ENCODE results near the gene GIT1.

GIT1 gene

DNA sequence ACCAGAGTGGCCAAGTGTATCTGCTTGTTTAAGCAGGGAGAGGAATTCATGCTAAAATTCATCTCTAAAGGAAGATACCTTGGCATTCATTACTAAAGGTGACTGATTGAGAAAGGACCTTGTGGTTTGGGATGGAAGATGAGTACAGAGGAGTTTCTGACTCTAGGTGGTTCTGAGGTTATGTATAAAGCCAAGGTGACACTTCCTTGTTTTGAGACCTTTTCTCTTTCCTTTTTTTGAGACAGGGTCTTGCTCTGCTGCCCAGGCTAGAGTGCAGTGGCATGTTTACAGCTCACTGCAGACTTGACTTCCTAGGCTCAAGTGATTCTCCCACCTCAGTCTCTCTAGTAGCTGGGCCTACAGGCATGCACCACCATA, 31.7 kb downstream of the GIT1 start:
- Histone ChIP-seq H3K4me3 (ENCODE audit: low read depth, low read length) (no peak overlapping the region), H3K4me2 (ENCODE audit: low read length) (no peak overlapping the region), H3K27ac (no peak overlapping the region), H3K27me3 (ENCODE audit: control insufficient read depth, insufficient read depth, low read length) (no peaks in the 10 kb centered on the region), H3K9me3 (ENCODE audit: control insufficient read depth, low read length) (no peaks in the 10 kb centered on the region), H3K79me2 (no peaks in the 10 kb centered on the region), H3K9ac (no peak overlapping the region), H3K36me3 (ENCODE audit: control insufficient read depth, insufficient read depth, low read length) (no peaks in the 10 kb centered on the region), H3K4me1 (no peaks in the 10 kb centered on the region), H2AFZ (no peak overlapping the region)
- TF ChIP-seq CTCF (IDR thresholded peaks at IDR 0.05): no peak

DNA sequence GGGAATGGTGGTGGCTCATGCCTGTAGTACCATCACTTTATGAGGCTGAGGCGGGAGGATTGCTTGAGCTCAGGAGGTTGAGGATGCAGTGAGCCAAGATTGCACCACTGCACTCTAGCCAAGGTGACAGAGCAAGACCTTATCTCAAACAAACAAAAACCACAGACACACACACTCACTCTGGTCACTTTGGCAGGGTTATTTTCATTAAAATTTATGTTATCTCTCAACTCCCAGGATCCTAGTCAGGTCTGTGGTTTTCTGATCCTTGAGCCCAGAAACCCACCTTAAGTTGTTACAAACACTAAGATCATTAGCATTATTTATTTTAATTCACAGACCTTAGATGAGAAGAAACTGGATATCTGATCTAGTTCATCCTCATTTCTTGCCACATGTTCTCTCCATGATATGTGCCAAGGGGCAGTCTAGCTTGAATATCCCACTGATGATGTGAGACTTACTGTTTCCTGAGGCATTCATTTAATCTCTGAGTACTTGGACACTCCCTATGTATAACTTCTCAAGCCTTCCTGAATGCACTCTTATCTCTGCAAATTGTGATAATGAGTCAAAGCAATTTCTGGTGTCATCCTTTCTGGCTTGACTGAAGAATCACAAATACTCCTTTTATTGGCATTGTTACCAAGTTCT, 32.2 kb downstream of the GIT1 start:
- Histone ChIP-seq H3K9me3 (ENCODE audit: control insufficient read depth, low read length) (no peaks in the 10 kb centered on the region), H3K36me3 (ENCODE audit: control insufficient read depth, insufficient read depth, low read length) (no peaks in the 10 kb centered on the region), H3K27ac (no peak overlapping the region), H2AFZ (no peak overlapping the region), H3K4me3 (ENCODE audit: low read depth, low read length) (no peak overlapping the region), H3K79me2 (no peaks in the 10 kb centered on the region), H3K4me1 (no peaks in the 10 kb centered on the region), H3K4me2 (ENCODE audit: low read length) (no peak overlapping the region), H3K27me3 (ENCODE audit: control insufficient read depth, insufficient read depth, low read length) (no peaks in the 10 kb centered on the region), H3K9ac (no peak overlapping the region)
- no peak for TF ChIP-seq CTCF (IDR thresholded peaks at IDR 0.05)

GRCh38 chr17:29555840-29556239, 33.6 kb downstream of the GIT1 start:
- Histone ChIP-seq H3K4me3 (ENCODE audit: low read depth, low read length) (no peak overlapping the region), H3K9ac (no peak overlapping the region), H3K9me3 (ENCODE audit: control insufficient read depth, low read length) (no peaks in the 10 kb centered on the region), H3K79me2 (no peaks in the 10 kb centered on the region), H3K4me2 (ENCODE audit: low read length) (no peak overlapping the region), H3K4me1 (no peaks in the 10 kb centered on the region), H3K27me3 (ENCODE audit: control insufficient read depth, insufficient read depth, low read length) (no peaks in the 10 kb centered on the region), H3K36me3 (ENCODE audit: control insufficient read depth, insufficient read depth, low read length) (no peaks in the 10 kb centered on the region), H2AFZ (no peak overlapping the region), H3K27ac (no peak overlapping the region)
- no peak for TF ChIP-seq CTCF (IDR thresholded peaks at IDR 0.05)

GRCh38 chr17:29549177-29549923, 40.1 kb downstream of the GIT1 start:
- H2AFZ ChIP-seq: no peak overlapping the region
- no peaks in the 10 kb centered on the region for H3K27me3 ChIP-seq (ENCODE audit: control insufficient read depth, insufficient read depth, low read length)
- no peak overlapping the region for H3K9ac ChIP-seq
- no peaks in the 10 kb centered on the region for H3K9me3 ChIP-seq (ENCODE audit: control insufficient read depth, low read length)
- H3K27ac ChIP-seq: no peak overlapping the region
- TF ChIP-seq CTCF (IDR thresholded peaks at IDR 0.05): no peak
- no peaks in the 10 kb centered on the region for H3K36me3 ChIP-seq (ENCODE audit: control insufficient read depth, insufficient read depth, low read length)
- H3K79me2 ChIP-seq: no peaks in the 10 kb centered on the region
- no peaks in the 10 kb centered on the region for H3K4me1 ChIP-seq
- H3K4me2 ChIP-seq (ENCODE audit: low read length): no peak overlapping the region
- no peak overlapping the region for H3K4me3 ChIP-seq (ENCODE audit: low read depth, low read length)

GRCh38 chr17:29546830-29547229, 42.6 kb downstream of the GIT1 start:
- Histone ChIP-seq H3K36me3 (ENCODE audit: control insufficient read depth, insufficient read depth, low read length) (no peaks in the 10 kb centered on the region), H3K27ac (no peak overlapping the region), H3K4me2 (ENCODE audit: low read length) (peak overlapping the region; percentile 1), H3K4me3 (ENCODE audit: low read depth, low read length) (no peak overlapping the region), H3K9ac (no peak overlapping the region), H3K9me3 (ENCODE audit: control insufficient read depth, low read length) (no peaks in the 10 kb centered on the region), H3K27me3 (ENCODE audit: control insufficient read depth, insufficient read depth, low read length) (no peaks in the 10 kb centered on the region), H3K4me1 (no peaks in the 10 kb centered on the region), H3K79me2 (no peaks in the 10 kb centered on the region), H2AFZ (no peak overlapping the region)
- TF ChIP-seq CTCF (IDR thresholded peaks at IDR 0.05): no peak
